ENCODE results near the gene LCE1D.

DNA sequence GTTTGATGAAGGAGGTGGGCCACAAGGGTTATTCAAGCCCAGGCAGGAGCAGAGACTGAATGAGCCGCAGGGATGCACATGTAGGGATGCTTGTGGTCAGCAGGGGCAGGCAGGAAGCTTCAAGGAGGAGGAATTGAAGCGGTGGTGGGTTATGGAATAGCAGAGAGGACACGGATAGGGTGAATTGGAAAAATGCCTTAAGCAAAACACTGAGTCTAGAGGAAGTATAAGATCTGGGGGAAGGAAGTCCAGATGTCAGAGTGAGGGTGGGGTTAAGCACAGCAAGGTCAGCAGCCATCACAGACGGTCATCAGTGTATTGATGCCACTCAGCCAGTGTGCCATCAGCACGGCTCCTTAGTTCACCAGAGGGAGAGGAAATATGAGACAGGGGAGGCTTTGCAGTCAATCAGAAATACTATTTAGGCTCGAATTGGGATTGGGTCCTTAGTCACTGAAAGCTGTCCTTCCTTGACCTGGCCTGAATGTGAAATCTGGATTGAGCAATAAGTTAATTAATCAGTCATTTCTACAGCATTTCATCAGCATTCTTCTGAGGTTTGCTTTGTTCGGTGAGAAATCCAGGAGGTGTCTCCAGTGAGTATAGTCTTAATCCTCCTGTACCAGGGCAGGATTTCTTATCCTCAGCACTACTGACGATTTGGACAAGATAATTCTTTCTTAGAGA, 27.5 kb upstream of the LCE1D start:
- TF ChIP-seq CTCF (IDR thresholded peaks at IDR 0.05; ENCODE audit: low read length) (no peak), EZH2 (IDR thresholded peaks at IDR 0.05; ENCODE audit: borderline replicate concordance, low read length) (no peak)

Measured in OCI-LY1 (cell line).